Osteoblast (primary cell): ENCODE results near the gene SENP3. TPM values are rescaled to one million over a fixed set of nuclear protein-coding genes. Genes with fewer than 3 reads are reported as not detected.
A peak's percentile ranks its signal among the peaks of the same experiment; 100 is the strongest.

Source experiments
- DNase-seq: peaks from one replicate; pipeline ENCODE4 v3.0.0; 2011; ENCODE audit warnings: low spot score, mixed read lengths; ENCODE audit not compliant: insufficient read length; ENCODE audit errors: missing footprints
- H2AFZ ChIP-seq: 2 replicates; pipeline ENCODE4 v1.6.0; 2011; ENCODE audit warnings: mild to moderate bottlenecking, low read length
- H3K27ac ChIP-seq: 2 replicates; pipeline ENCODE4 v1.5.1; 2011; ENCODE audit warnings: mild to moderate bottlenecking, low read depth, low read length, moderate library complexity
- H3K27me3 ChIP-seq: 2 replicates; pipeline ENCODE4 v1.6.0; 2012; ENCODE audit warnings: mild to moderate bottlenecking, control low read depth, inconsistent platforms, low read length, moderate library complexity; ENCODE audit not compliant: insufficient read depth
- H3K36me3 ChIP-seq: 2 replicates; pipeline ENCODE4 v1.5.1; 2011; ENCODE audit warnings: mild to moderate bottlenecking, low read length, control low read depth, moderate library complexity; ENCODE audit not compliant: insufficient read depth
- H3K4me1 ChIP-seq: 2 replicates; pipeline ENCODE4 v1.5.1; 2011; ENCODE audit warnings: mild to moderate bottlenecking, low read length, control low read depth, moderate library complexity; ENCODE audit not compliant: insufficient read depth
- H3K4me2 ChIP-seq: 2 replicates; pipeline ENCODE4 v1.6.0; 2011; ENCODE audit warnings: mild to moderate bottlenecking, low read length; ENCODE audit not compliant: insufficient read depth
- H3K4me3 ChIP-seq: fragments of 200-600 bp; sonication (generic); 3 replicates; pipeline ENCODE4 v1.5.1; 2012; ENCODE audit warnings: mild to moderate bottlenecking, low read length, inconsistent platforms; ENCODE audit not compliant: insufficient read depth
- H3K79me2 ChIP-seq: 2 replicates; pipeline ENCODE4 v1.6.0; 2012; ENCODE audit warnings: mild to moderate bottlenecking, low read length, control low read depth, inconsistent platforms; ENCODE audit not compliant: insufficient read depth
- H3K9me3 ChIP-seq: 2 replicates; pipeline ENCODE4 v1.5.1; 2011; ENCODE audit warnings: low read depth, low read length, control low read depth
- H4K20me1 ChIP-seq: 2 replicates; pipeline ENCODE4 v1.6.0; 2012; ENCODE audit warnings: mild to moderate bottlenecking, low read length, control low read depth; ENCODE audit not compliant: insufficient read depth
- CTCF ChIP-seq: IDR thresholded peaks from 2 replicates; pipeline ENCODE4 v1.5.1; 2011; ENCODE audit warnings: mild to moderate bottlenecking, low read depth, low read length, moderate library complexity; ENCODE audit errors: extremely low read depth
- total RNA-seq: library from RNA; depleted of rRNA; stranded (reverse); fragments of >200 nt; gene quantifications from 2 replicates; pipeline ENCODE4 v1.2.3, GENCODE V29; 2012

Gene SENP3
- total RNA-seq, 1 donor, result 68.0 TPM

GRCh38 chr17:7515911-7516610 is 45.7 kb upstream of the SENP3 start:
- Histone ChIP-seq H3K27ac (no peak overlapping the region), H3K4me2 (no peak overlapping the region), H3K27me3 (no peaks in the 10 kb centered on the region), H4K20me1 (no peaks in the 10 kb centered on the region), H3K79me2 (no peaks in the 10 kb centered on the region), H3K36me3 (peaks cover 44% of the 10 kb centered on the region), H2AFZ (no peak overlapping the region), H3K9me3 (no peaks in the 10 kb centered on the region), H3K4me1 (no peaks in the 10 kb centered on the region), H3K4me3 (no peak overlapping the region)
- peak; percentile 52 for DNase-seq
- TF ChIP-seq CTCF, result no peak

DNA sequence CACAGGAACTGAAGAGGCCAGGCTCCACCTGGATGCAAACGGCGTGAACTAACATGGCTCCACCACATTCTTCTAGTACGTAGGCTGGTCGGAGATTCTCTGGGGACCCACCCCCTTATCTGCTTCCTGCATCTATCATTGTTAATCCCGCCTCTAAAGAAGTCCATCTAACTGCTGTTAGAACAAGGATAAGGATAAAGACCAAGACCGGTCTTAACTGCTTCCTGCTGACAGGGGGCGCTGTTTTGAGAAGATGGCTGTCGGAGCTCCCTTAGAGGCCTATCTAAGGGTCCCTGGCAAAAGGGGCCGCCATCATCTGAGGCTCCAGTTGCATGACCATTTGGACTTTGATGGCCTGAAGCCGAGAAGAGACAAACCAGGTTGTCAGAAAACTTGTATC is 38.7 kb upstream of the SENP3 start:
- H3K27ac ChIP-seq, result no peak overlapping the region
- no peaks in the 10 kb centered on the region for H3K4me1 ChIP-seq
- no peaks in the 10 kb centered on the region for H3K36me3 ChIP-seq
- H3K4me3 ChIP-seq, result no peak overlapping the region
- peak; percentile 39 for TF ChIP-seq CTCF
- H3K79me2 ChIP-seq, result no peaks in the 10 kb centered on the region
- no peaks in the 10 kb centered on the region for H4K20me1 ChIP-seq
- no peaks in the 10 kb centered on the region for H3K27me3 ChIP-seq
- H3K4me2 ChIP-seq, result no peak overlapping the region
- H2AFZ ChIP-seq, result no peak overlapping the region
- peak; percentile 41 for DNase-seq
- peaks cover 2% of the 10 kb centered on the region for H3K9me3 ChIP-seq

DNA sequence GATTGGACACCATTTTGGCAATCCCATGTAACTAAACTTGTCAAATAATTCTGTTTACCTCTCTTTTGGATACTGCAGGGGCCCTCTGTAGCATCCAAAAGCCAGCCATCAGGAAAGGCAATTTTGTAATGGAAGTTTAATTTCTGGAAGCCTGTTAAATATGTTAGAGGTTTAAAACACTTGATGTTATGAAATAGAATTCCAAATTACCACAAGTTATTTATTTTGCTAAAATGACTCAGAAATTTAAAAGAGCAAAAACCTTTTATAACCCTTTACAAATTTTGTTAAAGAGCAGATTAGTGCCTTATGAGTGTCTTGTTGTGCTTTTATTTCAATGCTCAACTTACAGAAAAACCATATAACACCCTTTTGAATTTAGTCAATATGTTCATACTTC is 32.9 kb upstream of the SENP3 start:
- H3K4me3 ChIP-seq, result no peak overlapping the region
- H3K79me2 ChIP-seq, result no peaks in the 10 kb centered on the region
- no peaks in the 10 kb centered on the region for H3K27me3 ChIP-seq
- no peaks in the 10 kb centered on the region for H3K36me3 ChIP-seq
- DNase-seq, result no peak
- no peaks in the 10 kb centered on the region for H3K4me1 ChIP-seq
- no peaks in the 10 kb centered on the region for H4K20me1 ChIP-seq
- no peak overlapping the region for H3K27ac ChIP-seq
- H2AFZ ChIP-seq, result no peak overlapping the region
- no peak overlapping the region for H3K4me2 ChIP-seq
- H3K9me3 ChIP-seq, result peaks cover 3% of the 10 kb centered on the region
- TF ChIP-seq CTCF, result no peak

- no peak overlapping the region for H3K4me2 ChIP-seq
- no peak for DNase-seq
Observed at GRCh38 chr17:7530023-7530900, 31.5 kb upstream of the SENP3 start.

More at GRCh38 chr17:7530023-7530900, 31.5 kb upstream of the SENP3 start:
- Histone ChIP-seq H2AFZ (no peak overlapping the region), H3K4me1 (no peaks in the 10 kb centered on the region), H3K27ac (no peak overlapping the region), H3K79me2 (no peaks in the 10 kb centered on the region), H3K4me3 (no peak overlapping the region), H3K9me3 (peaks cover 3% of the 10 kb centered on the region), H3K27me3 (no peaks in the 10 kb centered on the region), H3K36me3 (no peaks in the 10 kb centered on the region), H4K20me1 (no peaks in the 10 kb centered on the region)
- TF ChIP-seq CTCF, result no peak
